OCI-LY3 (cell line): ENCODE measurements around the gene JARID2.

Experiments used
- H2AFZ ChIP-seq: fragments of 200-600, 300-600 bp; shearing (Covaris generic); 2 replicates; pipeline ENCODE4 v1.6.0; 2014; ENCODE audit warnings: antibody characterized with exemption, low read depth, low read length
- H3K27ac ChIP-seq: fragments of 200-600, 300-600 bp; sonication (generic); 2 replicates; pipeline ENCODE4 v1.5.1; 2014; ENCODE audit warnings: mild to moderate bottlenecking, low read length, moderate library complexity, mixed read lengths
- H3K27me3 ChIP-seq: fragments of 200-600, 300-600 bp; sonication (generic); 2 replicates; pipeline ENCODE4 v1.6.1; 2014; ENCODE audit warnings: low read depth, low read length, mixed read lengths
- H3K36me3 ChIP-seq: fragments of 200-600, 300-600 bp; sonication (generic); replicated peaks from 2 replicates; pipeline ENCODE3; 2014; ENCODE audit warnings: low read depth, low read length, mixed read lengths
- H3K4me1 ChIP-seq: fragments of 300-600, 200-600 bp; sonication (generic); 2 replicates; pipeline ENCODE4 v1.6.1; 2014; ENCODE audit warnings: low read length, mixed read lengths
- H3K4me2 ChIP-seq: fragments of 200-600, 300-600 bp; sonication (generic); 2 replicates; pipeline ENCODE4 v1.6.1; 2014; ENCODE audit warnings: low read length, mixed read lengths
- H3K4me3 ChIP-seq: fragments of 300-600, 200-600 bp; sonication (generic); 2 replicates; pipeline ENCODE4 v1.5.1; 2014; ENCODE audit warnings: antibody characterized with exemption, mild to moderate bottlenecking, low read length, moderate library complexity
- H3K79me2 ChIP-seq: fragments of 300-600, 200-600 bp; shearing (Covaris generic); 2 replicates; pipeline ENCODE4 v1.6.1; 2014; ENCODE audit warnings: mild to moderate bottlenecking, low read length, mixed read lengths
- H3K9ac ChIP-seq: fragments of 300-600, 200-600 bp; shearing (Covaris generic); 2 replicates; pipeline ENCODE4 v1.6.0; 2014; ENCODE audit warnings: mild to moderate bottlenecking, low read length, moderate library complexity
- H3K9me3 ChIP-seq: fragments of 200-600, 300-600 bp; shearing (Covaris generic); 2 replicates; pipeline ENCODE4 v1.6.1; 2014; ENCODE audit warnings: low read length, mixed read lengths; ENCODE audit not compliant: insufficient read depth
- H4K20me1 ChIP-seq: fragments of 200-600, 300-600 bp; sonication (generic); 2 replicates; pipeline ENCODE4 v1.6.1; 2016; ENCODE audit warnings: low read length, mixed read lengths; ENCODE audit not compliant: insufficient read depth
- EZH2phosphoT487 ChIP-seq: fragments of 200-600 bp; shearing (Covaris generic); IDR thresholded peaks from 2 replicates; pipeline ENCODE4 v1.6.1; 2018; ENCODE audit warnings: antibody characterized with exemption, mixed run types, low read depth
- TF ChIP-seq, protein P1 (sequence below): fragments of 200-600, 300-600 bp; sonication (generic); IDR thresholded peaks from 2 replicates; pipeline ENCODE4 v1.5.1; 2014; ENCODE audit warnings: antibody characterized with exemption, low read length, low read depth

Gene JARID2

DNA sequence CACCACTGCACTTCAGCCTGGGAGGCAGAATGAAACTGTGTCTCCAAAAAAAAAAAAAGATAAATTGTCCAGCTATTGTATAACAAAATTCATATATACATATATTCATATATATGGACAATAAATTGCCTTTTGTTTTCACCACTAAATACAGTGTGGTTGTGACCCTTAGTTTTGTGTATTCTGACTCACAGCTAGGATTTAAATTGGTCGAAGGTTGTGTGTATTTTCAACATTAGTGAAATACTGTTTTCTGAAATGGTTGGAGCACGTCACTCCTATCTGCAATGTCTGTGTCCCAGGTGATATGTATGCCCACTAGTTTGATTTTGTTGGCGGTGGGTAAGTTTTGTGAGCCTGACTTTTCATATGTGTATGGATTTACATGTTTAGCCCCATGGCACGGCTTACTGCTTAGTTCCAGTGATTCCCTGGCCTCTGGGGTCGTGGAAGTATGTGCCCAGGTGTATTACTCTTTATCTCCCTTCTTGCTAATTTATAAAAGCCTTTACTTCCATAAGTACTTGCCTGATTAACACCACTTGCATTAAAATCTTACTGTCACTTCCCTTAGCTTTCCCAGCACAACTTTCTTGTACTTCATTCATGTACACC lies 33.3 kb downstream of the JARID2 start:
- Histone ChIP-seq H2AFZ (no peak overlapping the region), H3K4me2 (peak overlapping the region; percentile 52), H3K27me3 (no peaks in the 10 kb centered on the region), H3K27ac (no peak overlapping the region), H3K4me3 (no peak overlapping the region), H3K4me1 (peaks cover 35% of the 10 kb centered on the region), H3K9me3 (no peaks in the 10 kb centered on the region), H3K79me2 (peaks cover 92% of the 10 kb centered on the region), H3K9ac (no peak overlapping the region), H4K20me1 (peaks cover 71% of the 10 kb centered on the region), H3K36me3 (no peaks in the 10 kb centered on the region)
- no peak for TF ChIP-seq EZH2phosphoT487
- TF ChIP-seq, protein P1, sequence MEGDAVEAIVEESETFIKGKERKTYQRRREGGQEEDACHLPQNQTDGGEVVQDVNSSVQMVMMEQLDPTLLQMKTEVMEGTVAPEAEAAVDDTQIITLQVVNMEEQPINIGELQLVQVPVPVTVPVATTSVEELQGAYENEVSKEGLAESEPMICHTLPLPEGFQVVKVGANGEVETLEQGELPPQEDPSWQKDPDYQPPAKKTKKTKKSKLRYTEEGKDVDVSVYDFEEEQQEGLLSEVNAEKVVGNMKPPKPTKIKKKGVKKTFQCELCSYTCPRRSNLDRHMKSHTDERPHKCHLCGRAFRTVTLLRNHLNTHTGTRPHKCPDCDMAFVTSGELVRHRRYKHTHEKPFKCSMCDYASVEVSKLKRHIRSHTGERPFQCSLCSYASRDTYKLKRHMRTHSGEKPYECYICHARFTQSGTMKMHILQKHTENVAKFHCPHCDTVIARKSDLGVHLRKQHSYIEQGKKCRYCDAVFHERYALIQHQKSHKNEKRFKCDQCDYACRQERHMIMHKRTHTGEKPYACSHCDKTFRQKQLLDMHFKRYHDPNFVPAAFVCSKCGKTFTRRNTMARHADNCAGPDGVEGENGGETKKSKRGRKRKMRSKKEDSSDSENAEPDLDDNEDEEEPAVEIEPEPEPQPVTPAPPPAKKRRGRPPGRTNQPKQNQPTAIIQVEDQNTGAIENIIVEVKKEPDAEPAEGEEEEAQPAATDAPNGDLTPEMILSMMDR: no peak

DNA sequence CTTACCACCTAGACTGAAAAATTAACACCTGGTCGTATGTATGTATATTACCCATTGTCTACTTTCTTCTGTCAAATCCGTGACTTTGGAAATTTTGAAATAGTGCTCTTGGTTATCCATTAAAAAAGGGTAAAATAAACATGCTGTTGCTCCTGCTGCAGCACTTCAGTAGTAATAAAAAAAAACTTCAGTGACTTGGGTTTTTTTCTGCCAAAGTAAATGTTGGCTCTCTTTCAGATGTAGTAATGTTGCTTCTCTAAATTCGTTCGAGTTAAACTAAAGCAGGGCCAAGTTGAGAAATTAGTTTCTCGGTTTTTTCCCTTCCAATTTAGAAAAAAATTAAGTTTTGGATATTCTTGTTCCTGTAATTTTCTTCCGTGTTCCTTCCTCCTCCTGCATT lies 34.2 kb downstream of the JARID2 start:
- Histone ChIP-seq H4K20me1 (peaks cover 65% of the 10 kb centered on the region), H3K4me2 (peak overlapping the region; percentile 52), H3K79me2 (peaks cover 91% of the 10 kb centered on the region), H3K4me1 (peaks cover 35% of the 10 kb centered on the region), H3K27me3 (no peaks in the 10 kb centered on the region), H2AFZ (no peak overlapping the region), H3K27ac (peak overlapping the region; percentile 42; the same call in 1 of the 2 replicates), H3K9ac (no peak overlapping the region), H3K9me3 (no peaks in the 10 kb centered on the region), H3K36me3 (no peaks in the 10 kb centered on the region), H3K4me3 (no peak overlapping the region)
- TF ChIP-seq, protein P1: no peak
- no peak for TF ChIP-seq EZH2phosphoT487

DNA sequence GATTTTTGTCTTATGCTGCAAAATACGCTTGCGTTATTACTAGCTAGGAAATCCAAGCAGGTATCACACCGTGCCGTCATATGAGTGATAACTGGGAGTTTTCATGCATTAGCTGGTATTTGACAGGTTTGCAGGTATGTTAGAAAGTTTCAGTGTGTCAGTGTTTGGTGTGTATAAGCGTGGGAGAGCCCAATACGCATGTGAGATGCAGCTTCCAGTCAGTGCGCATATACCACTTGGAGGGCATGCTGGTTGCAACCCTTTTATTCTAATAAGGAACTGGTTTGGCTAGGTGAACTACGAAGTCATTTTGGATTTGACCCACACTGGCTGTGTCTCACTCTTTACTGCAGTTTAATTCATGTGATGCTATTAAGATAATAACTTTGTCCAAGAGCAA lies 35.1 kb downstream of the JARID2 start:
- H3K9me3 ChIP-seq: no peaks in the 10 kb centered on the region
- peaks cover 90% of the 10 kb centered on the region for H3K79me2 ChIP-seq
- H3K4me2 ChIP-seq: no peak overlapping the region
- no peaks in the 10 kb centered on the region for H3K36me3 ChIP-seq
- peaks cover 39% of the 10 kb centered on the region for H3K4me1 ChIP-seq
- H4K20me1 ChIP-seq: peaks cover 61% of the 10 kb centered on the region
- no peaks in the 10 kb centered on the region for H3K27me3 ChIP-seq
- no peak overlapping the region for H2AFZ ChIP-seq
- TF ChIP-seq, protein P1: no peak
- TF ChIP-seq EZH2phosphoT487: no peak
- H3K4me3 ChIP-seq: no peak overlapping the region
- H3K27ac ChIP-seq: no peak overlapping the region
- no peak overlapping the region for H3K9ac ChIP-seq

DNA sequence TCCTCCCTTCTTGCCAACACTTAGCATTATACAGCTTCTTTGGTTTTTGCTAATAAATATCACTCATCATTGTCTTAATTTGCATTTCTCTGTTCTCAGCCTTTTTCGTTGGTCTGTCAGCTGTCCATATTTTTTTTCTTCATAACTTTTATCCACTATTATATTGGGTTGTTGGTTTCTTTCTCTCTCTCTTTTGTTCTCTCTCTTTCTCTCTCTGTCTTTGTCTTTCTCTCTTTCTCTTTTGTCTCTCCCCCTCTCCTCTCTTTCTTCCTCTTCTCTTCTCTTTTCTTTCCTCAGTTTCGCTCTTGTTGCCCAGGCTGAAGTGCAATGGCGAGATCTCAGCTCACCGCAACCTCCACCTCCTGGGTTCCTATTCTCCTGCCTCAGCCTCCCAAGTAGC lies 36.5 kb downstream of the JARID2 start:
- H3K27me3 ChIP-seq: no peaks in the 10 kb centered on the region
- H3K9me3 ChIP-seq: no peaks in the 10 kb centered on the region
- H3K36me3 ChIP-seq: no peaks in the 10 kb centered on the region
- no peak overlapping the region for H3K27ac ChIP-seq
- H3K9ac ChIP-seq: no peak overlapping the region
- H3K4me3 ChIP-seq: no peak overlapping the region
- H4K20me1 ChIP-seq: peaks cover 54% of the 10 kb centered on the region
- TF ChIP-seq, protein P1: no peak
- no peak for TF ChIP-seq EZH2phosphoT487
- peaks cover 86% of the 10 kb centered on the region for H3K79me2 ChIP-seq
- H3K4me2 ChIP-seq: peak overlapping the region; percentile 28; the same call in 1 of the 2 replicates
- H3K4me1 ChIP-seq: peaks cover 45% of the 10 kb centered on the region
- no peak overlapping the region for H2AFZ ChIP-seq
